CD8-positive, alpha-beta memory T cell (primary cell): Measurements from ENCODE around the gene NOG. TPM values are rescaled to one million over a fixed set of nuclear protein-coding genes. Genes with fewer than 3 reads are reported as not detected.

Experiments used
- CTCF ChIA-PET: fragments of 350-600 bp; sonication (Branson Sonifier 250); formaldehyde crosslinking; loops from one replicate; lab custom pipeline; 2021; ENCODE audit warnings: antibody characterized with exemption; lab: Charles Lee
- POLR2A ChIA-PET: fragments of 350-600 bp; sonication (Branson Sonifier 250); formaldehyde crosslinking; loops from one replicate; lab custom pipeline; 2021; ENCODE audit warnings: antibody characterized with exemption; lab: Charles Lee
- DNase-seq, 5 donors: peaks; one replicate each; pipeline versions ENCODE4 v3.0.0 to v3.0.0-alpha.2; 2020 to 2022; ENCODE audit warnings: mixed read lengths in 1 of 5
- H3K27ac ChIP-seq: one replicate; pipeline ENCODE4 v1.7.0; 2013; ENCODE audit warnings: low read depth, mild to moderate bottlenecking, low read length, moderate library complexity
- H3K27me3 ChIP-seq: 2 replicates; pipeline ENCODE4 v1.7.0; 2013; ENCODE audit warnings: low read length, mild to moderate bottlenecking; ENCODE audit not compliant: insufficient read depth, poor library complexity, severe bottlenecking
- H3K36me3 ChIP-seq: 2 replicates; pipeline ENCODE4 v1.7.0; 2013; ENCODE audit warnings: mild to moderate bottlenecking, low read length, moderate library complexity; ENCODE audit not compliant: insufficient read depth
- H3K4me1 ChIP-seq: 2 replicates; pipeline ENCODE4 v1.7.0; 2013; ENCODE audit warnings: mild to moderate bottlenecking, low read length, moderate library complexity; ENCODE audit not compliant: insufficient read depth
- H3K4me3 ChIP-seq: 2 replicates; pipeline ENCODE4 v1.7.0; 2013; ENCODE audit warnings: mild to moderate bottlenecking, low read length
- H3K9me3 ChIP-seq: 2 replicates; pipeline ENCODE4 v1.7.0; 2013; ENCODE audit warnings: mild to moderate bottlenecking, low read length
- H3K27ac Mint-ChIP-seq, 8 donors: one replicate each; pipeline ENCODE4 v1.8.0; 2020 to 2021; ENCODE audit warnings: mixed read lengths in 8 of 8, mild to moderate bottlenecking in 6 of 8, inconsistent platforms in 3 of 8, moderate library complexity in 3 of 8
- H3K27me3 Mint-ChIP-seq, 2 donors: one replicate each; pipeline ENCODE4 v1.8.0; 2020 to 2021; ENCODE audit warnings: mixed read lengths in 2 of 2, mild to moderate bottlenecking in 1 of 2, moderate library complexity in 1 of 2
- H3K36me3 Mint-ChIP-seq, 3 donors: one replicate each; pipeline ENCODE4 v1.8.0; 2020 to 2021; ENCODE audit warnings: mixed read lengths in 3 of 3, inconsistent platforms in 1 of 3, mild to moderate bottlenecking in 1 of 3
- H3K4me1 Mint-ChIP-seq, 3 donors: one replicate each; pipeline ENCODE4 v1.8.0; 2020 to 2021; ENCODE audit warnings: mixed read lengths in 3 of 3, inconsistent platforms in 1 of 3, mild to moderate bottlenecking in 1 of 3
- H3K4me3 Mint-ChIP-seq, 7 donors: one replicate each; pipeline ENCODE4 v1.8.0; 2020 to 2021; ENCODE audit warnings: mixed read lengths in 7 of 7, mild to moderate bottlenecking in 6 of 7, moderate library complexity in 4 of 7, inconsistent platforms in 2 of 7
- H3K9me3 Mint-ChIP-seq, 5 donors: one replicate each; pipeline ENCODE4 v1.8.0; 2020 to 2022; ENCODE audit warnings: mixed read lengths in 5 of 5, mild to moderate bottlenecking in 3 of 5, moderate library complexity in 2 of 5, inconsistent platforms in 1 of 5
- polyA plus RNA-seq: library from polyadenylated mRNA; unstranded; fragments of 300-500 nt; fragmentation: Illumina TruSeq; gene quantifications from one replicate; pipeline ENCODE4 v1.2.3, GENCODE V29; 2021
- total RNA-seq, 2 experiments: library from RNA; stranded (reverse); gene quantifications; one replicate each; pipeline ENCODE4 v1.2.3, GENCODE V29; 2021

The NOG gene
- total and polyA plus RNA-seq, 3 experiments from 2014 or later, result 0.44 to 1.2 (median 0.73) TPM

GRCh38 chr17:56598466-56598865, 5.0 kb downstream of the NOG start:
- POLR2A ChIA-PET, result no interaction called here
- CTCF ChIA-PET, result interaction anchor here (0.9 to 1.5 kb wide), 3 partner anchors 9 to 182 kb away, joined by 3 to 7 read pairs (median 3); no protein-coding TSS in a partner anchor
- Mint-ChIP-seq H3K27ac (no peak overlapping the region), H3K9me3 (no peaks in the 10 kb centered on the region), H3K4me1 (peaks cover 21 to 38% (median 32%) of the 10 kb centered on the region in 3 donors), H3K36me3 (no peaks in the 10 kb centered on the region), H3K4me3 (peak overlapping the region in 2 of 7 donors; percentile 19 to 26), H3K27me3 (peaks cover 48 to 65% of the 10 kb centered on the region in 2 donors)
- Histone ChIP-seq H3K9me3 (no peaks in the 10 kb centered on the region), H3K4me1 (peaks cover 57% of the 10 kb centered on the region), H3K36me3 (no peaks in the 10 kb centered on the region), H3K27ac (no peak overlapping the region), H3K4me3 (no peak overlapping the region), H3K27me3 (peaks cover 24% of the 10 kb centered on the region)
- DNase-seq, result peak in 1 of 5 donors; percentile 10

GRCh38 chr17:56599088-56599487, 5.6 kb downstream of the NOG start:
- no peak overlapping the region for H3K27ac Mint-ChIP-seq
- peaks cover 48 to 71% of the 10 kb centered on the region in 2 donors for H3K27me3 Mint-ChIP-seq
- peaks cover 21 to 38% (median 32%) of the 10 kb centered on the region in 3 donors for H3K4me1 Mint-ChIP-seq

GRCh38 chr17:56599566-56599965, 6.1 kb downstream of the NOG start:
- H3K4me3 ChIP-seq, result no peak overlapping the region
- Mint-ChIP-seq H3K27ac (peak overlapping the region in 1 of 8 donors; percentile 49), H3K36me3 (no peaks in the 10 kb centered on the region), H3K4me1 (peaks cover 21 to 38% (median 30%) of the 10 kb centered on the region in 3 donors), H3K9me3 (no peaks in the 10 kb centered on the region), H3K4me3 (peak overlapping the region in 1 of 7 donors; percentile 7), H3K27me3 (peaks cover 47 to 76% of the 10 kb centered on the region in 2 donors)
- no peak overlapping the region for H3K27ac ChIP-seq
- ChIA-PET CTCF (interaction anchor here (0.9 to 1.5 kb wide), 2 partner anchors 10 to 116 kb away, joined by 3 to 7 read pairs; no protein-coding TSS in a partner anchor), POLR2A (no interaction called here)
- H3K4me1 ChIP-seq, result peaks cover 68% of the 10 kb centered on the region
- DNase-seq, result peak in 1 of 5 donors; percentile 54
- H3K9me3 ChIP-seq, result no peaks in the 10 kb centered on the region
- peaks cover 20% of the 10 kb centered on the region for H3K27me3 ChIP-seq
- no peaks in the 10 kb centered on the region for H3K36me3 ChIP-seq

More at GRCh38 chr17:56599088-56599487, 5.6 kb downstream of the NOG start:
- POLR2A ChIA-PET, result no interaction called here
- CTCF ChIA-PET, result interaction anchor here (0.9 to 1.5 kb wide), 2 partner anchors 10 to 116 kb away, joined by 3 to 7 read pairs; no protein-coding TSS in a partner anchor
- H3K27me3 ChIP-seq, result peaks cover 24% of the 10 kb centered on the region
- no peak overlapping the region for H3K4me3 ChIP-seq
- no peak overlapping the region for H3K27ac ChIP-seq
- H3K36me3 ChIP-seq, result no peaks in the 10 kb centered on the region
- Mint-ChIP-seq H3K9me3 (no peaks in the 10 kb centered on the region), H3K4me3 (no peak overlapping the region), H3K36me3 (no peaks in the 10 kb centered on the region)
- DNase-seq, result peak in 1 of 5 donors; percentile 68
- peaks cover 63% of the 10 kb centered on the region for H3K4me1 ChIP-seq
- H3K9me3 ChIP-seq, result no peaks in the 10 kb centered on the region

GRCh38 chr17:56600256-56600655, 6.8 kb downstream of the NOG start:
- H3K27ac ChIP-seq, result no peak overlapping the region
- POLR2A ChIA-PET, result no interaction called here

GRCh38 chr17:56601591-56601990, 8.1 kb downstream of the NOG start:
- H3K36me3 Mint-ChIP-seq, result peaks cover 0 to 3% (median 0%) of the 10 kb centered on the region in 3 donors
- Histone ChIP-seq H3K27me3 (peaks cover 7% of the 10 kb centered on the region), H3K4me1 (peaks cover 78% of the 10 kb centered on the region), H3K4me3 (no peak overlapping the region), H3K36me3 (no peaks in the 10 kb centered on the region), H3K9me3 (no peaks in the 10 kb centered on the region), H3K27ac (no peak overlapping the region)
- H3K9me3 Mint-ChIP-seq, result no peaks in the 10 kb centered on the region
- H3K27me3 Mint-ChIP-seq, result peaks cover 39 to 78% of the 10 kb centered on the region in 2 donors
- no peak overlapping the region for H3K27ac Mint-ChIP-seq
- POLR2A ChIA-PET, result no interaction called here
- CTCF ChIA-PET, result no interaction called here
- peaks cover 12 to 23% (median 13%) of the 10 kb centered on the region in 3 donors for H3K4me1 Mint-ChIP-seq
- H3K4me3 Mint-ChIP-seq, result no peak overlapping the region
- DNase-seq, result no peak

More at GRCh38 chr17:56600256-56600655, 6.8 kb downstream of the NOG start:
- DNase-seq, result no peak
- H3K4me1 ChIP-seq, result peaks cover 75% of the 10 kb centered on the region
- H3K9me3 Mint-ChIP-seq, result no peaks in the 10 kb centered on the region
- H3K36me3 ChIP-seq, result no peaks in the 10 kb centered on the region
- H3K27ac Mint-ChIP-seq, result no peak overlapping the region
- H3K4me3 ChIP-seq, result no peak overlapping the region
- H3K4me1 Mint-ChIP-seq, result peaks cover 19 to 31% (median 23%) of the 10 kb centered on the region in 3 donors
- H3K36me3 Mint-ChIP-seq, result no peaks in the 10 kb centered on the region
- no peaks in the 10 kb centered on the region for H3K9me3 ChIP-seq
- H3K27me3 Mint-ChIP-seq, result peaks cover 43 to 78% of the 10 kb centered on the region in 2 donors
- CTCF ChIA-PET, result no interaction called here
- no peak overlapping the region for H3K4me3 Mint-ChIP-seq
- H3K27me3 ChIP-seq, result peaks cover 13% of the 10 kb centered on the region

- Mint-ChIP-seq H3K4me3 (no peak overlapping the region), H3K9me3 (no peaks in the 10 kb centered on the region), H3K27me3 (peaks cover 33 to 72% of the 10 kb centered on the region in 2 donors), H3K36me3 (peaks cover 0 to 3% (median 0%) of the 10 kb centered on the region in 3 donors), H3K27ac (no peak overlapping the region), H3K4me1 (peaks cover 5 to 17% (median 8%) of the 10 kb centered on the region in 3 donors)
- Histone ChIP-seq H3K36me3 (no peaks in the 10 kb centered on the region), H3K4me3 (peak overlapping the region; percentile 32), H3K9me3 (no peaks in the 10 kb centered on the region), H3K27me3 (peaks cover 4% of the 10 kb centered on the region), H3K27ac (no peak overlapping the region), H3K4me1 (peaks cover 78% of the 10 kb centered on the region)
- ChIA-PET POLR2A (no interaction called here), CTCF (interaction anchor here (1.3 kb wide), 2 partner anchors 113 to 178 kb away, joined by 3 to 4 read pairs; no protein-coding TSS in a partner anchor)
- peak in 1 of 5 donors; percentile 79 for DNase-seq
Observed at GRCh38 chr17:56602292-56603130, 9.0 kb downstream of the NOG start.

- H3K27ac ChIP-seq, result no peak overlapping the region
- CTCF ChIA-PET, result interaction anchor here (1.3 kb wide), 1 partner anchor 176 kb away, joined by 3 read pairs; no protein-coding TSS in a partner anchor
Observed at GRCh38 chr17:56603486-56604238, 10.2 kb downstream of the NOG start.

More at GRCh38 chr17:56603486-56604238, 10.2 kb downstream of the NOG start:
- H3K9me3 ChIP-seq, result no peaks in the 10 kb centered on the region
- peaks cover 0 to 10% (median 6%) of the 10 kb centered on the region in 3 donors for H3K4me1 Mint-ChIP-seq
- no peaks in the 10 kb centered on the region for H3K36me3 ChIP-seq
- H3K27me3 Mint-ChIP-seq, result peaks cover 24 to 70% of the 10 kb centered on the region in 2 donors
- no peak overlapping the region for H3K4me3 ChIP-seq
- DNase-seq, result no peak
- H3K27ac Mint-ChIP-seq, result no peak overlapping the region
- H3K9me3 Mint-ChIP-seq, result no peaks in the 10 kb centered on the region
- H3K27me3 ChIP-seq, result no peaks in the 10 kb centered on the region
- no peak overlapping the region for H3K4me3 Mint-ChIP-seq
- H3K4me1 ChIP-seq, result peaks cover 67% of the 10 kb centered on the region
- H3K36me3 Mint-ChIP-seq, result peaks cover 0 to 3% (median 0%) of the 10 kb centered on the region in 3 donors
- POLR2A ChIA-PET, result no interaction called here
